Osteoblast (primary cell): ENCODE measurements around the gene FJX1. TPM values are rescaled to one million over a fixed set of nuclear protein-coding genes. Genes with fewer than 3 reads are reported as not detected.
A peak's percentile ranks its signal among the peaks of the same experiment; 100 is the strongest.

Experiments used
- DNase-seq: peaks from one replicate; pipeline ENCODE4 v3.0.0; 2011; ENCODE audit warnings: low spot score, mixed read lengths; ENCODE audit not compliant: insufficient read length; ENCODE audit errors: missing footprints
- H2AFZ ChIP-seq: 2 replicates; pipeline ENCODE4 v1.6.0; 2011; ENCODE audit warnings: mild to moderate bottlenecking, low read length
- H3K27ac ChIP-seq: 2 replicates; pipeline ENCODE4 v1.5.1; 2011; ENCODE audit warnings: mild to moderate bottlenecking, low read depth, low read length, moderate library complexity
- H3K27me3 ChIP-seq: 2 replicates; pipeline ENCODE4 v1.6.0; 2012; ENCODE audit warnings: mild to moderate bottlenecking, control low read depth, inconsistent platforms, low read length, moderate library complexity; ENCODE audit not compliant: insufficient read depth
- H3K36me3 ChIP-seq: 2 replicates; pipeline ENCODE4 v1.5.1; 2011; ENCODE audit warnings: mild to moderate bottlenecking, low read length, control low read depth, moderate library complexity; ENCODE audit not compliant: insufficient read depth
- H3K4me1 ChIP-seq: 2 replicates; pipeline ENCODE4 v1.5.1; 2011; ENCODE audit warnings: mild to moderate bottlenecking, low read length, control low read depth, moderate library complexity; ENCODE audit not compliant: insufficient read depth
- H3K4me2 ChIP-seq: 2 replicates; pipeline ENCODE4 v1.6.0; 2011; ENCODE audit warnings: mild to moderate bottlenecking, low read length; ENCODE audit not compliant: insufficient read depth
- H3K4me3 ChIP-seq: fragments of 200-600 bp; sonication (generic); 3 replicates; pipeline ENCODE4 v1.5.1; 2012; ENCODE audit warnings: mild to moderate bottlenecking, low read length, inconsistent platforms; ENCODE audit not compliant: insufficient read depth
- H3K79me2 ChIP-seq: 2 replicates; pipeline ENCODE4 v1.6.0; 2012; ENCODE audit warnings: mild to moderate bottlenecking, low read length, control low read depth, inconsistent platforms; ENCODE audit not compliant: insufficient read depth
- H3K9me3 ChIP-seq: 2 replicates; pipeline ENCODE4 v1.5.1; 2011; ENCODE audit warnings: low read depth, low read length, control low read depth
- H4K20me1 ChIP-seq: 2 replicates; pipeline ENCODE4 v1.6.0; 2012; ENCODE audit warnings: mild to moderate bottlenecking, low read length, control low read depth; ENCODE audit not compliant: insufficient read depth
- total RNA-seq: library from RNA; depleted of rRNA; stranded (reverse); fragments of >200 nt; gene quantifications from 2 replicates; pipeline ENCODE4 v1.2.3, GENCODE V29; 2012
- TF ChIP-seq, protein P1 (sequence below): IDR thresholded peaks from 2 replicates; pipeline ENCODE4 v1.5.1; 2011; ENCODE audit warnings: mild to moderate bottlenecking, low read depth, low read length, moderate library complexity; ENCODE audit errors: extremely low read depth

FJX1 gene
- total RNA-seq, 1 donor = 13.8 TPM

DNA sequence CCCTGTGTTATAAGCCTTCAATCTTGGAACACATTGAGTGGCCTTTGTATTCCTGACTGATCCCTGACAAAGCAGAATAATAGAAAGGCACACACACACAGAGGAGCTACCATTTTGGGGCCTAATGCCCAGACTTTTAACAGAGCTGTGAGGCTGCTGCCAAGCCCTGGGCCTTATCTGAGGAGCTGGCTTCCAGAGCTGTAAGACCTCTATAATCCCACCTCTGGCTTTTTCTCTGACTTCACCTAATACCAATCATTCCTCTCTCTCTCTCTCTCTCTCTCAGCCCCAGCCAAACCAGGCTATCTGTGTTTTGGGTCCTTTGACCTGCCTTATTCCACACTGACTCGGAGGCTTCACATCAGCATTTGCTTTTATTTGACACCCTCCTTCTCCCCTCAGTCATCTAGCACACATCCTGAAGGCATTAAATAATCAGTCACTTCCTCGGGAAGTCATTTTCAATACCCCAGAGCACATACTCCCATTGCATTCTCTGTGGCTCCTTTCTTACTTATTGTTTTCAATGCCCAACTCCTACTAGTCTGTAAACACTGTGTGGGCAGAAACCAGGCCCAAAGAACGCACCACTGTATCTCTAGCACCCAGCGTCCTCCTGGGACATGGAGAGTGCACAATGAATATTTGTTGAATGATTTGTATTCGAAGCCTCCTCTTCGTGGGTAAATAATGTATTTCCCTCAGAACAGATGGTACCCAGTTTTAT lies 23.1 kb downstream of the FJX1 start:
- H2AFZ ChIP-seq = peak overlapping the region; percentile 72

DNA sequence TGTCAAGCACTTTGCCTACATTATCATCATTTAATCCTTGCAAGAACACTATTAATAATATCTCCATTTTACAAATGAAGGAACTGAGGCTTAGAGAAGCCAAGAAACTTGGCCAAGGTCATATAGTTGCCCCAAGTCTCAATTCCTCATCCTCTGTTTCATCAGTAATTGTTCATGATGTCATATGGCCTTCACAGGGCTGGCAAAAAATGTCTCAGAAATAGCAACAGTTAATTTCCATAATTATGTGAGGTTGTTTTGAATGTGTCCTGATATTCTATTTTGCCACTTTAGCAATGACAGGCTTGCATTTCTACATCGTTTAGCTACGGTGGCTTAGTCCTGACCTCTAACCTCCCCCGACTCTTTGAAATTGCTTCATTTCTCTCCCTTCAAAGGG lies 23.7 kb downstream of the FJX1 start:
- Histone ChIP-seq H3K27ac (no peak overlapping the region), H3K4me2 (no peak overlapping the region), H3K9me3 (no peaks in the 10 kb centered on the region), H4K20me1 (no peaks in the 10 kb centered on the region), H3K27me3 (no peaks in the 10 kb centered on the region), H3K4me1 (peaks cover 8% of the 10 kb centered on the region), H3K79me2 (no peaks in the 10 kb centered on the region), H2AFZ (peak overlapping the region; percentile 72), H3K36me3 (no peaks in the 10 kb centered on the region), H3K4me3 (no peak overlapping the region)
- no peak for DNase-seq
- TF ChIP-seq, protein P1, sequence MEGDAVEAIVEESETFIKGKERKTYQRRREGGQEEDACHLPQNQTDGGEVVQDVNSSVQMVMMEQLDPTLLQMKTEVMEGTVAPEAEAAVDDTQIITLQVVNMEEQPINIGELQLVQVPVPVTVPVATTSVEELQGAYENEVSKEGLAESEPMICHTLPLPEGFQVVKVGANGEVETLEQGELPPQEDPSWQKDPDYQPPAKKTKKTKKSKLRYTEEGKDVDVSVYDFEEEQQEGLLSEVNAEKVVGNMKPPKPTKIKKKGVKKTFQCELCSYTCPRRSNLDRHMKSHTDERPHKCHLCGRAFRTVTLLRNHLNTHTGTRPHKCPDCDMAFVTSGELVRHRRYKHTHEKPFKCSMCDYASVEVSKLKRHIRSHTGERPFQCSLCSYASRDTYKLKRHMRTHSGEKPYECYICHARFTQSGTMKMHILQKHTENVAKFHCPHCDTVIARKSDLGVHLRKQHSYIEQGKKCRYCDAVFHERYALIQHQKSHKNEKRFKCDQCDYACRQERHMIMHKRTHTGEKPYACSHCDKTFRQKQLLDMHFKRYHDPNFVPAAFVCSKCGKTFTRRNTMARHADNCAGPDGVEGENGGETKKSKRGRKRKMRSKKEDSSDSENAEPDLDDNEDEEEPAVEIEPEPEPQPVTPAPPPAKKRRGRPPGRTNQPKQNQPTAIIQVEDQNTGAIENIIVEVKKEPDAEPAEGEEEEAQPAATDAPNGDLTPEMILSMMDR = no peak

More for the DNA sequence above, 23.1 kb downstream of the FJX1 start:
- H3K4me3 ChIP-seq = no peak overlapping the region
- no peaks in the 10 kb centered on the region for H4K20me1 ChIP-seq
- TF ChIP-seq, protein P1 = no peak
- H3K27ac ChIP-seq = no peak overlapping the region
- H3K4me2 ChIP-seq = peak overlapping the region; percentile 37
- H3K9me3 ChIP-seq = no peaks in the 10 kb centered on the region
- no peaks in the 10 kb centered on the region for H3K36me3 ChIP-seq
- no peaks in the 10 kb centered on the region for H3K79me2 ChIP-seq
- no peak for DNase-seq
- peaks cover 8% of the 10 kb centered on the region for H3K4me1 ChIP-seq
- H3K27me3 ChIP-seq = no peaks in the 10 kb centered on the region

DNA sequence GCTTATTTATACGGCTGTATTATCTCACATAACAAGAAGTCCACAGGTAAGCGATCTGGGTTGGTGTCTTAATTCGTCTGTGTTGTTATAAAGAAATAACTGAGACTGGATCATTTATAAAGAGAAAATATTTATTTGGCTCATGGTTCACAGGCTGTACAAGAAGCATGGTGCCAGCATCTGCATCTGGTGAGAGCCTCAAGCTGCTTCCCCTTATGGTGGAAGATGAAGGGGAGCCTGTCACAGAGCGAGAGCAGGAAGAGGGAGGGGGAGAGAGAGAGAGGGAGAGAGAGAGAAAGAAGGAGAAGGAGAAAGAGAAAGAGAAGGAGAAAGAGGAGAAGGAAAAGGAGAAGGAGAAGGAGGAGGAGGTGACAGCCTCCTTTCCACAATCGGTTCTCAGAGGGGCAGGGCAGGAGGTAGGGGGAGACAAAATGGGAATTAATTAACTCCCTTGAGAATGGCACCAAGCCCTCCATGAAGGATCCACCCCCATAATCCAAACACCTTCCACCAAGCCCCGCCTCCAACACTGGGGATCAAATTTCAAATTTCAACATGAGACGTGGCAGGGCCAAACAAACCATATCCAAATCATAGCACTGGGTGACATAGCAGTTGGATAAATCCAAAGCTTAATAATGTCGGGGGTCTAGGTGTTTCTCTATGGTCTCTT lies 29.3 kb downstream of the FJX1 start:
- no peaks in the 10 kb centered on the region for H3K27me3 ChIP-seq
- TF ChIP-seq, protein P1 = no peak
- no peak overlapping the region for H3K4me2 ChIP-seq
- H3K79me2 ChIP-seq = no peaks in the 10 kb centered on the region
- H3K4me3 ChIP-seq = no peak overlapping the region
- peak overlapping the region; percentile 7 for H2AFZ ChIP-seq
- no peak for DNase-seq
- no peaks in the 10 kb centered on the region for H3K9me3 ChIP-seq
- H3K4me1 ChIP-seq = peaks cover 2% of the 10 kb centered on the region
- no peak overlapping the region for H3K27ac ChIP-seq
- no peaks in the 10 kb centered on the region for H3K36me3 ChIP-seq
- H4K20me1 ChIP-seq = no peaks in the 10 kb centered on the region

DNA sequence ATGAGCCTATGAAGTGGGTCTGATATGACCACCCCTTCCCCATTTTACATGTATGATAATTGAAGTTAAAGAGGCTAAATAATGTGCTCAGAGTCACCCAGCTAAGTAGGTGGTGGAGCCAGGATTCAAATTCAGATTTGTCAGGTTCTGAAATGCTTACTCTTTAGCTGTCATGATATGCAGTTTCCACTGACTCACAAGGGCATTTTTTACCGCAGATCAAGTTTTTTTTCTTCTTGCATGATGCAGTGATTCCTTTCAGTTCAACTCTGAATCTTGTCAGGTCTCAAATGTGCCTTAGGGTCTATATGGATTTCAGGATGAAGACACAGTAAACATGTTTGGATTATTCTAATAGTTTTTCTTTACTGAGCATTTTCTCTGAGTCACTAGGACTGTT lies 31.7 kb downstream of the FJX1 start:
- no peak overlapping the region for H3K4me2 ChIP-seq
- H3K4me3 ChIP-seq = no peak overlapping the region
- no peaks in the 10 kb centered on the region for H4K20me1 ChIP-seq
- no peak for DNase-seq
- no peaks in the 10 kb centered on the region for H3K9me3 ChIP-seq
- H3K4me1 ChIP-seq = peaks cover 2% of the 10 kb centered on the region
- H3K79me2 ChIP-seq = no peaks in the 10 kb centered on the region
- TF ChIP-seq, protein P1 = no peak
- H3K27ac ChIP-seq = no peak overlapping the region
- H2AFZ ChIP-seq = no peak overlapping the region
- no peaks in the 10 kb centered on the region for H3K27me3 ChIP-seq
- no peaks in the 10 kb centered on the region for H3K36me3 ChIP-seq
